Ovary (tissue), 3 donors: ENCODE measurements around the gene NUDT1.

Experiments used
- EP300 ChIP-seq: sonication (generic); formaldehyde crosslinking; IDR thresholded peaks from one replicate; pipeline ENCODE4 v1.6.1; 2017; ENCODE audit warnings: antibody characterized with exemption
- POLR2A ChIP-seq: fragments of 450-650 bp; IDR thresholded peaks from one replicate; pipeline ENCODE4 v1.6.1; 2017; ENCODE audit warnings: antibody characterized with exemption, mild to moderate bottlenecking, moderate library complexity
- TF ChIP-seq, protein P1 (sequence below), 3 donors: fragments of 450-650 bp in 2 of 3; fragments of 200-600 bp in 1 of 3; IDR thresholded peaks; one replicate each; pipeline versions ENCODE4 v1.5.1 to v1.8.0; 2016 to 2022; ENCODE audit warnings: antibody characterized with exemption in 3 of 3, mild to moderate bottlenecking in 1 of 3
- donor health status: DM: no; HTN: no; CAD: no.

DNA sequence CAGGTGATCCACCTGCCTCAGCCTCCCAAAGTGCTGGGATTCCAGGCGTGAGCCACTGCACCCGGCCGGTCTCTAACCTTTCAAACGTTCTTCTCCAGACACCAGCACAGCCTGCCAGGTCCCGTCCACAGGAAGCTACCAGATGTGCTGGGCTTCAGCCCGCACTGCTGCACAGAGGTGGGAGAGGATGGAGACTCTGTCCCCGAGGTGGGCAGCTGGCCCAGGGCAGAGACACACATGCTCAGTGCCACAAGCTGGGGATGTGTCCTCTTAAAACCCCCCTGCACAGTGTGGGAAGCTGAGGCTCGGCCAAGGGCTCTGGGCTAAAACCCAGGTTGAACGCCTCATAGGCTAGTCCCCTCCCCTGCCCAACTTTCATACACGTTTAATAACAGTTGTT is 9.4 kb downstream of the NUDT1 start:
- TF ChIP-seq, protein P1, sequence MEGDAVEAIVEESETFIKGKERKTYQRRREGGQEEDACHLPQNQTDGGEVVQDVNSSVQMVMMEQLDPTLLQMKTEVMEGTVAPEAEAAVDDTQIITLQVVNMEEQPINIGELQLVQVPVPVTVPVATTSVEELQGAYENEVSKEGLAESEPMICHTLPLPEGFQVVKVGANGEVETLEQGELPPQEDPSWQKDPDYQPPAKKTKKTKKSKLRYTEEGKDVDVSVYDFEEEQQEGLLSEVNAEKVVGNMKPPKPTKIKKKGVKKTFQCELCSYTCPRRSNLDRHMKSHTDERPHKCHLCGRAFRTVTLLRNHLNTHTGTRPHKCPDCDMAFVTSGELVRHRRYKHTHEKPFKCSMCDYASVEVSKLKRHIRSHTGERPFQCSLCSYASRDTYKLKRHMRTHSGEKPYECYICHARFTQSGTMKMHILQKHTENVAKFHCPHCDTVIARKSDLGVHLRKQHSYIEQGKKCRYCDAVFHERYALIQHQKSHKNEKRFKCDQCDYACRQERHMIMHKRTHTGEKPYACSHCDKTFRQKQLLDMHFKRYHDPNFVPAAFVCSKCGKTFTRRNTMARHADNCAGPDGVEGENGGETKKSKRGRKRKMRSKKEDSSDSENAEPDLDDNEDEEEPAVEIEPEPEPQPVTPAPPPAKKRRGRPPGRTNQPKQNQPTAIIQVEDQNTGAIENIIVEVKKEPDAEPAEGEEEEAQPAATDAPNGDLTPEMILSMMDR (IDR thresholded peaks at IDR 0.05), result no peak
- TF ChIP-seq POLR2A (no peak), EP300 (no peak)
